Neural cell (in vitro differentiated cells): Measurements from ENCODE around the gene ROR1. TPM values are rescaled to one million over a fixed set of nuclear protein-coding genes. Genes with fewer than 3 reads are reported as not detected.

ENCODE experiments used
- H2AFZ ChIP-seq: fragments of 200-600, 300-800 bp; sonication (generic), shearing (Covaris generic); 2 replicates; pipeline ENCODE4 v1.6.0; 2014; ENCODE audit warnings: low read depth, mild to moderate bottlenecking, antibody characterized with exemption, low read length, moderate library complexity
- H3F3A ChIP-seq: fragments of 200-600 bp; shearing (Covaris generic); 2 replicates; pipeline ENCODE4 v1.6.1; 2016; ENCODE audit warnings: mild to moderate bottlenecking, moderate library complexity, mixed read lengths, antibody characterized with exemption, low read length; ENCODE audit not compliant: insufficient read depth, poor library complexity, severe bottlenecking
- H3K27ac ChIP-seq: fragments of 200-600, 300-800 bp; sonication (generic), shearing (Covaris generic); 2 replicates; pipeline ENCODE4 v1.5.1; 2014; ENCODE audit warnings: mild to moderate bottlenecking, low read length, moderate library complexity
- H3K27me3 ChIP-seq: fragments of 300-800, 200-600 bp; sonication (generic), shearing (Covaris generic); 2 replicates; pipeline ENCODE4 v1.6.0; 2014; ENCODE audit warnings: mild to moderate bottlenecking, low read depth, low read length, moderate library complexity; ENCODE audit not compliant: insufficient read depth
- H3K36me3 ChIP-seq: fragments of 300-800, 200-600 bp; sonication (generic), shearing (Covaris generic); 2 replicates; pipeline ENCODE4 v1.5.1; 2014; ENCODE audit warnings: mild to moderate bottlenecking, antibody characterized with exemption, low read length, moderate library complexity; ENCODE audit not compliant: insufficient read depth
- H3K4me2 ChIP-seq: fragments of 300-800, 200-600 bp; sonication (generic), shearing (Covaris generic); 2 replicates; pipeline ENCODE4 v1.6.0; 2014; ENCODE audit warnings: mild to moderate bottlenecking, low read length
- H3K4me3 ChIP-seq: fragments of 300-800, 200-600 bp; sonication (generic), shearing (Covaris generic); 2 replicates; pipeline ENCODE4 v1.5.1; 2014; ENCODE audit warnings: mild to moderate bottlenecking, low read length, moderate library complexity
- H3K79me2 ChIP-seq: fragments of 200-600 bp; shearing (Covaris generic); replicated peaks from 2 replicates; pipeline ENCODE4 v1.6.0; 2014; ENCODE audit warnings: mild to moderate bottlenecking, low read length, moderate library complexity; ENCODE audit not compliant: insufficient read depth
- H3K9ac ChIP-seq: fragments of 300-800, 200-600 bp; sonication (generic), shearing (Covaris generic); 2 replicates; pipeline ENCODE4 v1.6.1; 2016; ENCODE audit warnings: mild to moderate bottlenecking, low read length, mixed read lengths
- H3K9me2 ChIP-seq: fragments of 200-600 bp; shearing (Covaris generic); 2 replicates; pipeline ENCODE4 v1.6.1; 2016; ENCODE audit warnings: mild to moderate bottlenecking, low read length, mixed read lengths; ENCODE audit not compliant: insufficient read depth
- H3K9me3 ChIP-seq: fragments of 200-600, 300-800 bp; sonication (generic), shearing (Covaris generic); 2 replicates; pipeline ENCODE4 v1.6.1; 2016; ENCODE audit warnings: mild to moderate bottlenecking, mixed run types, low read length, moderate library complexity, mixed read lengths
- H4K20me1 ChIP-seq: fragments of 200-600 bp; shearing (Covaris generic); 2 replicates; pipeline ENCODE4 v1.6.1; 2016; ENCODE audit warnings: mild to moderate bottlenecking, mixed run types; ENCODE audit not compliant: insufficient read depth
- CTCF ChIP-seq: fragments of 450-650 bp; IDR thresholded peaks from 2 replicates; pipeline ENCODE4 v1.5.1; 2014; ENCODE audit warnings: antibody characterized with exemption, mild to moderate bottlenecking, moderate library complexity; ENCODE audit not compliant: poor library complexity, severe bottlenecking
- EP300 ChIP-seq: fragments of 450-650 bp; conservative IDR thresholded peaks from 2 replicates; pipeline ENCODE4 v1.6.1; 2014; ENCODE audit warnings: antibody characterized with exemption, mild to moderate bottlenecking, moderate library complexity; ENCODE audit not compliant: poor library complexity, severe bottlenecking
- EZH2 ChIP-seq: fragments of 200-600, 300-800 bp; shearing (Covaris generic), sonication (generic); IDR thresholded peaks from 2 replicates; pipeline ENCODE4 v1.6.1; 2014; ENCODE audit warnings: antibody characterized with exemption, low read length, borderline replicate concordance, mild to moderate bottlenecking; ENCODE audit not compliant: insufficient read depth, poor library complexity, severe bottlenecking
- MXI1 ChIP-seq: fragments of 450-650 bp; conservative IDR thresholded peaks from 2 replicates; pipeline ENCODE4 v1.6.1; 2014; ENCODE audit warnings: antibody characterized with exemption, mild to moderate bottlenecking; ENCODE audit not compliant: poor library complexity, severe bottlenecking
- POLR2AphosphoS5 ChIP-seq: IDR thresholded peaks from 2 replicates; pipeline ENCODE4 v1.6.1; 2012
- RAD21 ChIP-seq: fragments of 450-650 bp; conservative IDR thresholded peaks from 2 replicates; pipeline ENCODE4 v1.6.1; 2014; ENCODE audit warnings: antibody characterized with exemption, mild to moderate bottlenecking, moderate library complexity
- REST ChIP-seq: IDR thresholded peaks from 2 replicates; pipeline ENCODE4 v1.6.1; 2012; ENCODE audit warnings: borderline replicate concordance
- SMC3 ChIP-seq: fragments of 450-650 bp; conservative IDR thresholded peaks from 2 replicates; pipeline ENCODE4 v1.6.1; 2014; ENCODE audit warnings: antibody characterized with exemption, mild to moderate bottlenecking, moderate library complexity; ENCODE audit not compliant: poor library complexity
- TAF1 ChIP-seq: IDR thresholded peaks from 2 replicates; pipeline ENCODE4 v1.6.1; 2012; ENCODE audit warnings: low read depth
- polyA plus RNA-seq: library from polyadenylated mRNA; depleted of rRNA; stranded (reverse); fragments of >200 nt; gene quantifications from 2 replicates; pipeline ENCODE4 v1.2.3, GENCODE V29; 2014

The ROR1 gene
- polyA plus RNA-seq, 1 donor from 2014 or later, result 0.27 TPM

GRCh38 chr1:64013395-64013794 lies 239.6 kb downstream of the ROR1 start:
- Histone ChIP-seq H3F3A (no peaks in the 10 kb centered on the region), H3K4me2 (no peak overlapping the region), H3K27me3 (no peaks in the 10 kb centered on the region), H3K9me3 (no peaks in the 10 kb centered on the region), H3K36me3 (no peaks in the 10 kb centered on the region), H3K79me2 (no peaks in the 10 kb centered on the region), H4K20me1 (no peaks in the 10 kb centered on the region), H3K4me3 (no peak overlapping the region), H2AFZ (no peak overlapping the region), H3K27ac (no peak overlapping the region), H3K9me2 (no peaks in the 10 kb centered on the region), H3K9ac (no peak overlapping the region)
- TF ChIP-seq SMC3 (no peak), POLR2AphosphoS5 (no peak), RAD21 (no peak), CTCF (no peak), REST (no peak), MXI1 (no peak), EP300 (no peak), EZH2 (no peak), TAF1 (no peak)

- Histone ChIP-seq H3K9ac (no peak overlapping the region), H3K27ac (no peak overlapping the region), H3K9me2 (no peaks in the 10 kb centered on the region), H4K20me1 (no peaks in the 10 kb centered on the region), H3F3A (no peaks in the 10 kb centered on the region), H3K4me3 (no peak overlapping the region), H3K9me3 (no peaks in the 10 kb centered on the region), H2AFZ (no peak overlapping the region), H3K79me2 (no peaks in the 10 kb centered on the region), H3K4me2 (no peak overlapping the region), H3K27me3 (no peaks in the 10 kb centered on the region), H3K36me3 (no peaks in the 10 kb centered on the region)
- TF ChIP-seq CTCF (no peak), EP300 (no peak), MXI1 (no peak), REST (no peak), TAF1 (no peak), SMC3 (no peak), EZH2 (no peak)
These were observed 246.0 kb downstream of the ROR1 start for GRCh38 chr1:64019818-64020217.
